NCI-H526 (cell line): Measurements from ENCODE around the gene CDC20B.
"Not testable (repeated sequence)": the region's sequence is repeated elsewhere in the genome, so short reads cannot be mapped to it uniquely, and the experiment has no call there.

Experiments
- DNase-seq, 2 experiments: peaks; one replicate each; lab custom pipeline; 2025; lab: John Stamatoyannopoulos, UW

Gene CDC20B

DNA sequence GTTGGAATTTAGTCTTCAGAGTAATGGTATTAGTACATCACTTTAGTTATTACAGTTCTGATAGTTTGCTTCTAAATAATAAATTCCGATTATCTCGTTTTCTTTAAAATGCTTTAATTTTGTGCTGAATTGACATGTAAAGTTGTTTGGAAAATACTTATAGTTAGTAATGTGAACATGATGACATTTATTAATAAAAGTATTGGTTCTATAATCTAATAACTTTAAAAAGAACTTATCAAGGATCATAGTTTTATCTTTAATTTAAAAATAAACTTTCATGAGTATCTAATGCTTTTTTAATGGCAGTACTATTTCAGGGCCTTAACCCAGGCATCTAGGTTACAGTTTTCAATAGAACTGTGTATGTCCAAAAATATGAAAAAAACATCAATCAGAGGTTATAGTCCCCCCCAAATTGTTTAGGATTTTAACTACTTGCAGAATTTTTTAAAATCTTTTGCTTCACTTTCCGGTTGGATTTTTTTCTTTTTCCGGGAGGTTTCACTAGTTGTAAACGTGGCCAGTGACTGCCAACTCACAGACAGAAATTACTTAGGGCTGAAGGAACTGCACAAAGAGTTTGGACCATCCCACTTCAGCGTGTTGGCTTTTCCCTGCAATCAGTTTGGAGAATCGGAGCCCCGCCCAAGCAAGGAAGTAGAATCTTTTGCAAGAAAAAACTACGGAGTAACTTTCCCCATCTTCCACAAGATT, 12.3 kb downstream of the CDC20B start:
- no peak for DNase-seq

DNA sequence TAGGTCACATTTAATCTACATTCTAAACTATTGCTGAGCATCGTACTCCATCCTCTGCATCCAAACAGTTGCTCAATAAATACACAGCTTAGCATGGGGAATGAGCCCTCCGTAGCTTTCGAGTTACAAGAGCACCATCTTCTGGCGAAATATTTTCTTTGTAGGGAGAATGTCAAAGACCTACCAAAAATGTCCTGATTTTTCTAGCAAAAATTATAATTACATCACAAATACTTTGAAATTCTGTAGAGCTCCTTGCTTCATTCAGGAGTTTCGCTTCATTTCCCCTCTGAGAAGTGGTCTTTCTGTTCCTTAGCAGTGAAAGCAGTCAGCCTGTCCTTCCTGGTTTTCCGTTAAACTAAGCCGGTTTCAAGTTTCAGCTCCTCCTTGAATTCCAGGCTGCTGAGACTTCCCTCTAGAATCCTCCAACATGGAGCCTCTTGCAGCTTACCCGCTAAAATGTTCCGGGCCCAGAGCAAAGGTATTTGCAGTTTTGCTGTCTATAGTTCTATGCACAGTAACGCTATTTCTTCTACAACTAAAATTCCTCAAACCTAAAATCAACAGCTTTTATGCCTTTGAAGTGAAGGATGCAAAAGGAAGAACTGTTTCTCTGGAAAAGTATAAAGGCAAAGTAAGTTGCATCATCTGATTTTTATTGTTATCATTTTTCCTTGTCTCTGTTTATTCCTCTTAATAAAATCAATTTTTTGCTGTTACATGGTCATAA, 13.0 kb downstream of the CDC20B start, which contains the start of gene GPX8:
Gene GPX8 (plus strand): TSS at position 409 of the 730 bp plus-strand sequence. CDS start 22 bp downstream, at position 431.
- DNase-seq: peak in 1 of 2 experiments; percentile 23

DNA sequence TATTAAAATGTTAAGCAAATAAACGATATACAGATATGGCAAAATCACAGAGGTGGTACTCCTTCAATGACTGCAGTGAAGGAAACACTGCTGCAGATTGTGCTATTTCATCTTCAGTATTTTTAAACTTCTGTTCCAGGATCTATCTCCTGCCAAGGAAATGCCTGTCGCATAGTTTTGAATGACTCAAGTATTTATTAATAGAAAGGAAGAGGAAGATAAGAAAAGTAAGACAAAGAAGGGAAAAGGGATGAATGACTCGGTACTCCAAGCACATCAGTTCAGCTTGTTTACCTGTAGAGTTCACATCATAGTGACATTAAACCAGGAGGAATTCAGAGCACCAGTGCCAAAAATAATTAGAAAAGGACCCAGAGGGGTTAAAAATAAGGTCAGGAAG, 18.1 kb downstream of the CDC20B start:
- no peak for DNase-seq

DNA sequence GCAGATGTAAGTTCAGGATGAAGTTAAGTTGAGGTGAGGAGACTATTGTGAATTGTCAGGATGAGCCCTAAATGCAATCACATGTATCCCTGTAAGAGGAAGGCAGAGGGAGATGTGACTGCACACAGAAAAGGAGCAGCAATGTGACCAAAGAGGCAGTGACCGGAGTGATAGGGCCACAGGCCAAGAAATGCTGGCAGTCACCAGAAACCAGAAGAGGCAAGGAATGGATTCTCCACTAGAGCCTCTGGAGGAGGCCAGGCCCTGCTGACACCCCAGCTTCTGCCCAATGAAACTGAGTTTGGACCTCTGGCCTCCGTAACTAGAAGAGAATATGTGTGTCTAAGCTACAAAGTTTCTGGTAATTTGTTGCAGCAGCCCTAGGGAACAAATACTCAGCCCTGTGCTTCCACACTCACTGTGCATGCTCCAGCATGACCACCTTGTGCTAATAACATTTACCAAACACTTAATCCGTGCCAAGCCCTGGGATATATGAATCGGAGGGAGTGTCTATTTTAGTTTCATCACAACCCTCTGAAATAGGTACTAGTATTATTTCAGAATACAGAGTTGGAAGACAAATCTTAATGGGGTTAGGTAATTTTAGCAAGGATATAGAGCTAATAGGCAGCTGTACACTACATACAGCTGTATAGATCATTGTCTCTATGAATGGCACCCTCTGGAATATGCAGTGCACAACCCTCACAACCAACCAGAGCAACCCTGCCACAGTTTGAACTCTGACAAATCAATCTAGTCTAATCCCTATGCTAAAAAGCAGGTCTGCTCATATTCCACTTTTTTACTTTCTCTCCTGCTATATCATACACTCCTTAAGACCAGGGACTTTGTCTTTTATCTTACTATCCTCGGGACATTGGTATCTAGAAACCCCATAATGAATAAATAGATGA, 20.8 kb downstream of the CDC20B start:
- no peak for DNase-seq

DNA sequence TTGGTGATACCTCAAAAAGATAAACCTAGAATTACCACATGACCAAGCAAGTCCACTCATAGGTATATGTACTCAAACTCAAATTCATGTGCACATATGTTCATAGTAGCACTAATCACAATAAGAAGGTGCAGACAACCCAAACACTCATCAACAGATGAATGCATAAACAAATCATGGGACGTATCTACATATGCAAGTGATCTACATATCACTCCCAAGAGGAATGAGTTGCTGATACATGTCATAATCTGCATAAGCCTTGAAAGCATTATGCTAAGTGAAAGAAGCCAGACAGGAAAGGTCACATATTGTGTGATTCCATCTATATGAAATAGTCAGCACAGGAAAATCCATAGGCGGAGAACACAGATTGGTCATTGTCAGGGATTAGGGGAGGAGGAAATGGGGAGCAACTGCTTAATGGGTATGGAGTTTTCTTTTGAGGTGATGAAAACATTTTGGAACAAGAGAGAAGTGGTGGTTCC, 23.6 kb downstream of the CDC20B start:
- DNase-seq: no peak

DNA sequence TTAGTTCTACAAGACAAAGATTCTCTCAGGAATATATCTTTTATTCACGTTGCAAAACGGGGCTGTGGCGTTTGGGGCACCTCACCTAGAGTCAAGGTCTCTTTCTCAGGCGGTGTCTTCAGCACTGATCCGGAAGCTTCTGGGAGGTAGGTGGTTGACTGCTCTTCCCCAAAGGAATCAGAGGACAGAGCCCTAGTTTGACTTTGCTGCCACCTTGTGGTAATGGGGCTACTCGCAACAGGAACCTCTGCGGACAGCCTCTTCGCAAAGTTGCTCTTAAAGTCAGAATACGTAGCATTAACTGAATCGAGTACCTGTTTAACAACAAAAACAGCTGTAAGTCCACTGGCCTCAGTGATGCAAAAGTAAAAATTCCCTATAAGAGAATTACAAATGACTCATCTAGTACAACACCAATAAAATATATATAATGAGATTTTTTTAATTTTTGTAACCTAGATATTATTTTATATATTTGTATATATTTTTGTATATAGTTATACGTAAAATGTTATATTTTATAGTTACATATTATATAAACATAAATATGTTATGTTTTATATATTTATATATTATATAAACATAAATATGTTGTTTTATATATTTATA, 26.3 kb downstream of the CDC20B start:
- peak; percentile 54 to 74 for DNase-seq

DNA sequence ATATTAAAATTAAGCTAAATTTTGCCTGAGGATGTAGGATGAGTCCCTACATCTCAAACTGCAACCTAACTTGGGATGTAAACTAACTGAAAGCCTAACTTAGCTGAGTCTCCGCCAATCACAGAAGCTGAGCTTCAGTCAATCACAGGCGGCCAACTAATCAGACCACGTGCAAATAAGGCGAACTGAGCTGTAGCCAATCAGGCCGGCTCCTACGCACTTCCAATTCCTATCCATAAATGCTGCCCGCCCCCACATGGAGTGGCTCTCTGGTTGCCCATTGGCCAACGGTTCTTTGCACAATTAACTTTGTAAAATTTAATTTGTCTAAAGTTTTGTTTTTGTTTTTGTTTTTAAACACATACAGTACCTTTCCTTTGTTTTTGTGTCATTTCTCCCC, 26.9 kb downstream of the CDC20B start:
- no peak for DNase-seq

DNA sequence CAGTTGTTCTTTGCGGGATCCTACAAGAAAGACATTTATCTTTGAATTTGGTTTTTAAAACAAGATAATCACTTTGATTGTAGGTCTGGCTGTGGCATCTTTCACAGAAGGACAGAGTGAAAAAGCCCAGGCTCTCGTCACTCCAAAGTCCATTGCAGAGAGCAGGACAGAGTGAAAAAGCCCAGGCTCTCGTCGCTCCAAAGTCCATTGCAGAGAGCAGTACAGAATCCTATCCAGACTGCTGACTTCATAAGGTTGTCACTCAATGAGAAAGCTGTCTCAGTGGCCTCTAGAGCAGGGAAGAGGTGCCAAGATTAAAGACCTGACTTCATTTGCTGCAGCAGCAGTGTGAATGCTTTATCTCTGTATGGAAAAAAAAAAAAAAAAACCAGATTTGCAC, 29.4 kb downstream of the CDC20B start:
- DNase-seq: no peak

DNA sequence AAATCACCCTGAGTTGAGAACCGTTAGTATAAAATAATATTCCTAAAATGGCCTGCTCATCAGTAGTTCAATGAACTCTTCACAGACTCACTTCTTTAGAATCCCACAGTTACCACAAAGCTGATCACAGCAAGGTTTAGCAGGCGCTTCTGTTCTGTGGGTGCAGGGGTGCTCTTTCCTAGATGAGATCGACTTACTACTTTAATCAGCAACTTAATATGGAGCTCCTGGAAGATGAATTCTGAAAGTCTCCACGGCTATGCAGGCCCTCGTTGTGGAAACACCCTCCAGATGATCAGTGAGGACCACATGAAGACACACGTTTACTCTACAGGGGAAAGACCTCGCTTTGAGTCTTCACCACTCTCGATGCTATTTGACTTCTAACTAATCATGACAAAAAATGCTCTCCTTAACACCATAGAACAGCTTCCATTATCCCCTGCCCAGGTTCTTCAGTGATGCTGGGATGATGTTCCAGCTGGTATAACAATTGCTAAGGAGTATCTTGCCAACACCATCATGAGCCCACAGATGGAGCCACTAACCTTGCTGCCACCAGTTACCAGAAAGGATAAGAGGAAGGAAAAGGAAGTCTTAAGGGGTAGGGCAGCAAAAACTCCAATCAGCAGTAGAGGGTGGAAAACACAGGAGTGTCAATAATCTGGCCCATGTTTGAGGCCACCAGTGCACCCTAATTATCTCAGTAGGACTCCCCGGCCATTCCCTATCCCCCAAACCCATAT, 30.9 kb downstream of the CDC20B start:
- no peak for DNase-seq

DNA sequence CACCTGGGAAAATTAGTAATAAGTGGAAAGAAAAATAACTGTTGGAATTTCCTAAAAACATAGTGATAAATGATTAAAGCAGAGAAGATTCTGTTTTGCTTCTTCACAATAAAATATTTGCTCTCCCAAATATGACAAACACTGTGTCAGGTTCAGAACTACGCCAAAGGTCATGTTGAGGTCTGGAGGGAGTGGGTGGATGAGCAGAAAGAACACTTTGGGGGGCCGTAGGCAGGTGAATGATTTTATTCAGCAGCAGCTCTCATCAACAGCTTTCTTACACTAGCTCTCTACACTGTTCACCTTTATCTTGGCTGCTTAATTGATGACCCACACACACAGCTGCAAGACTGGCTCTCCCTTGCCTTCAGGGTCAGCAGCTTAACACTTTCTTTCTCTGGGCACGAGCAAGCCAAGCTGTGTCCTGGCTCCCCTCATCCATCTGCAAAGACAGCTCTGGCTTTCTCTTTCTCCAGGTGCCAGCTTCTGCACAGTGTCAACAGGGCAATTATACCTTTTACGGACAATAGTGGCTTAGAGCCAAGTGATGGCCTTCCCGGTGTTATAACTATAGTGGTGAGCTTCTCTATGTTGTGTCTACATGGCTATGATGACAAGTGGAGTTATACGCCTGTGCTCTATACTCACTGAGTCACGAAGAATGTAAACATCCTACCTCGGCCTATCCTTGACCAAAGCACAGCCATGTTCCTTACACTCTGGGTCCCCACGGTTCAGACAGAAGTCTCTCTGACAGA, 31.9 kb downstream of the CDC20B start:
- no peak for DNase-seq

DNA sequence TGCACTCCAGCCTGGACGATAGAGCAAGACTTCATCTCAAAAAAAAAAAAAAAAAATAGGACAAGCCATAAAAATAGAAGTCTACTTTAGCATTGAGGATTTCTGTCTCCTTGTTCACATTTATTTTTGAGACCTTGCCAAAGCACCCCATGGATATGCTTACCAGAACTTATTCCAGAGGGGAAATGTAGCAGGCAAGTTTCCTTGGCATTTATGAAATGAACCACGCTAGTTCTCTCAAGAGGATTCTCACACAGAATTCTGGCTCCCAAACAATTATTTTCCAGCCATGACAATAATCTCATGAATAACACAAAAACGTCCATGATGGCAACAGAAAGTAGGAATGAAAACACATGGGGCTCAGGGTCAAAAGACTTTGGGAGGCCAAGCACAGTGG, 36.5 kb downstream of the CDC20B start:
- DNase-seq: no peak

DNA sequence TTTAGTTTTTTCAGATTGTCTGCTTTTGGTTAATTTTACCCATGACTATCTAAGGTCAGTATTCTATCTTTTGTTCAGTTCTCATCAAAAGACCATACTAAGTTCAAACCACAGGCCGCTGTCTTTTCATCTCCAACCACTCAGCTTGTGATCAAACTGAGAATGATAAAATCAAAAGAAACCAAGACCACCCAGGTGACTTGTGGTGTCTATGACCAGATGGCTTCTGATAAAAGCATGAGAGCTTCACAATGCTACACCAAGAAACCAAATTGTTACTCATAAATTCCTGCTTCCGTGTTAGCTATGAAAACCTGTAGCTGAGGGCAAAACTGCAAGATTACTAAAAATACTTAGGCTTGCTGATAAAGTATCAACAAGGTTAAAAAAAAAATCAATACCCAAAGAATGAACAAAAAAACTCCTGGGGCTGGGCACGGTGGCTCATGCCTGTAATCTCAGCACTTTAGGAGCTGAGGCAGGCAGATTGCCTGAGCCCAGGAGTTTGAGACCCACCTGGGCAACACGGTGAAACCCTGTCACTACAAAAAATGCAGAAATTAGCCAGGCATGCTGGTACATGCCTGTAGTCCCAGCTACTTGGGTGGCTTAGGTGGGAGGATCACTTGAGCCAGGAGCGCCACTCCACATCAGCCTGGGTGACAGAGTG, 38.8 kb downstream of the CDC20B start:
- DNase-seq: no peak

DNA sequence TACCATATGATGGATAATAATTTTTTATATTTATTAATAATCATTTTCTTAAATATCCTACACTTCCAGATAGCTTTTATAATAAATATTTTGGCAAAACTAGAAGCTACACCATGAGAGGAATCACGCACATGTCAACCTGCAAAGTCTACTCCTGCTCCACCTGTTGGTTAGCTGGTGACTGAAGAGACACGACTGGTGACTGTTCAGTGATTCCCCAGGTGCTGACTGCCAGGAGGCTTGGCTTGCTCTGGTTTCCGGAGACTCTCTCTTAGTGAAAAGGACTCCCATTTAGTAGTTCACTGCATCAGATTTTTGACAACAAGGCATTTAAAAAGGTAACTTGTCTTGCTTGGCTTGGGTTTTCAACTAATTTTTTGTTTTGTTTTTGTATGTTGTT, 49.6 kb downstream of the CDC20B start:
- no peak for DNase-seq

DNA sequence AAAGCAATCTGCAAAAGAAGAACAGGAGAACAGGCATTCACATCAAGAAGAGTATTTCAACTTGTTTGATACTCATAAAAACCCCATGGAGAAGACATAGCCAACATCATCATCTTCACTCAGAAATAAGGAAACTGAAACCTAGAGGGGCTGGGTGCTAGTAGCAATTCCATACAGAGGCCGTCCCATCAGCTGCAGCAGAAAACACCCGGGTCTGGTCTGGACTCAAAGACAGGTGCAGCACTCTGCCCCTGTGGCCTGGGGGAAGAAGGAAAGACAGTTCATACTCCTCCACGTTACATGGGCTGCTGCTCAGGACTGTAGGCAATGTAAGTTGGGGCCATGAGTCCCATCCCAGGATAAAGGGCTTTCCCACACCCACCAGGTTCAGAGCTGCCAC, 58.9 kb downstream of the CDC20B start:
- no peak for DNase-seq

DNA sequence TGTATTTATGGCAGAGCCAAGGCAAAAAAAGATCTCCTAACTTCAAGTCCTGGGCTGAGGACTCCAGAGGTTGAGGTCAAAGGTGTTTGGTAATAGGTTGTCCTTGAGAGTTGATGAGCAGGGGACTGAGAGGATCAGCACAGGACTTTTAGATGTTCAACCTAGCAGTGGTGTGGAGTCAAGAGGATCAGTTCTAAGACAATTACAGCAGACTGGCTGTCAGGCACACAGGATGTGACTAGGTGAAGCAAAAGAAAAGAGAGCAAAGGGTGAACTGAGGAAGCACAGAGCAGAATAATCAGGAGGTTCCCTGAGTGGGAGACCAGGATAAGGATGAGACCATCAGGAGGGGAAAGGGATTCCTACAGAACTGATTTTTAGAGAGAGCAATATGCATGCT, 59.6 kb downstream of the CDC20B start:
- no peak for DNase-seq

DNA sequence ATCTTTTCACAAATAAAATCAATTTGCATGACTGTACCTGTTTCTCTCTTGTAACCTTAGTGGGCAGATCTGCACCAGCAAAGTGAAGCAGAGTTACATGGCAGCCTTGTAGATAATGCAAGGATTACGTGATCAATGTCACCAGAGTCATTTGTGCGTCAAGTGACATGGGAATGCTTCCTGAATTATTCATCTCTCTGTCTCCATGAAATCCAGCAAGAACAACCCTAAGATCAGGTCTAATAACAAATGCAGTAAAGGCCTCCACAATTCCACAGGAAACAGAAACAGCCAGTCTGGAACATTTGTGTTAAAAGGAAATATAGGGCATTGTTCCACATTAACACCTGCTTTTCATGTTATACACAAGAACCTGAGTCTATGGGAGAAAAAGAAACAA, 62.8 kb downstream of the CDC20B start:
- DNase-seq: no peak

DNA sequence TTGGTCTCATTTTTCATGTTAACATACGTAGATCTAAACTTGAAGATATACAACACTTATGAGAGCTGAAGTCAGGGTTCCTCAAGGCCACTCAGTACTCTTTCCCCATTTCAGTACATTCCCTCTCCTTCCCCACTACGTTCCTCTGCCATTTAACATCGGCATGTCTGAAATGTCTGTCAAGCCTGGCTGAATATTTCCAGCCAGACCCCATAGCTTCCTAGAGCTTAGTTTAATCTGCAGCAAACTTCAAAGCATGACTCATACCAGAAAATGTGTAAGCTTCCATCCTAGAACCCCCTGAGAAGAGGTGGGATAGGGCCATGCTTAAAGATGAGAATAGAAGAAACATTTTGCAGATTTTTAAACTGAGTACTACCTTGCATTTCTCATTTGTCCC, 64.3 kb downstream of the CDC20B start:
- no peak for DNase-seq

DNA sequence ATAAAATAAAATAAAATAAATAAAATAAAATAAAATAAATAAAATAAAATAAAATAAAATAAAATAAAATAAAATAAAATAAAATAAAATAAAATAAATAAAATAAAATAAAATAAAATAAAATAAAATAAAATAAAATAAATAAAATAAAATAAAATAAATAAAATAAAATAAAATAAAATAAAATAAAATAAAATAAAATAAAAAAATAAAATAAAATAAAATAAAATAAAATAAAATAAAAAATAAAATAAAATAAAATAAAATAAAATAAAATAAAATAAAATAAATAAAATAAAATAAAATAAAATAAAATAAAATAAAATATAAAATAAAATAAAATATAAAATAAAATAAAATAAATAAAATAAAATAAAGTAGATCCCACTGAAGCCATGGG, 67.0 kb downstream of the CDC20B start:
- DNase-seq: not testable (repeated sequence)

DNA sequence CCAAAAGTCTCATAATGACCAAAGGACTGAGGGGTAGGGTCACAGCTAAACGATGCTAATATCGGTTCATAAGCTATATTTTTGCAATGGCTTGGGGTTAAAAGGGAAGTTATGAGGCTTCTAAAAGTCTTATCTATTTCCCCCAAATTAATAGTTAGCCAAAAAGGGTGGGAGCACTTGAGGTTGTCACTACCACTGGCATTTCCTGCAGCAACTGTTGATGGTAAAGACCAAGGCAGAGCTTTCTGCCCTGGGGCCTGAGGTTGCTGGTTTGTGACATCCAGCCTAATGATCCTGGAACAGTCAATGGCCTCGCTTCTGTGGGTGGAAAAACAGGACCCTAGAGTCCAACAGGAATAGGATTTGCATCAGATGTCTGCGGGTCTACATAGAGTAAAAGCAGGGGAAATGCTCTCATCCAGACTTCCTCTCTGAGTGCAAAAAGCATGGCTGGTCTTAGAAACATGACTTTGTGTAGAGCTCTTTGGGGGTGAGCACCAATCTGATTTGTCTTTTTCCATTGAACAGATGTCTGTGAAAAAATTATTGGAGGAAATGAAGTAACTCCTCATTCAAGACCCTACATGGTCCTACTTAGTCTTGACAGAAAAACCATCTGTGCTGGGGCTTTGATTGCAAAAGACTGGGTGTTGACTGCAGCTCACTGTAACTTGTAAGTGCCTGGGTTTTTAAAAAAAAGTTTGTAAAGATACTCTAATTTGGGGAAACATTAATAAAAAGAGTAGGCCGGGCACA, 67.9 kb downstream of the CDC20B start:
- DNase-seq: no peak
